ENCODE data around the gene ZFP36. TPM values are rescaled to one million over a fixed set of nuclear protein-coding genes. Genes with fewer than 3 reads are reported as not detected.
A peak's percentile ranks its signal among the peaks of the same experiment; 100 is the strongest.

Gene ZFP36
- total and polyA plus RNA-seq, 4 experiments from 2014 or later, result 151 to 191 (median 158) TPM

DNA sequence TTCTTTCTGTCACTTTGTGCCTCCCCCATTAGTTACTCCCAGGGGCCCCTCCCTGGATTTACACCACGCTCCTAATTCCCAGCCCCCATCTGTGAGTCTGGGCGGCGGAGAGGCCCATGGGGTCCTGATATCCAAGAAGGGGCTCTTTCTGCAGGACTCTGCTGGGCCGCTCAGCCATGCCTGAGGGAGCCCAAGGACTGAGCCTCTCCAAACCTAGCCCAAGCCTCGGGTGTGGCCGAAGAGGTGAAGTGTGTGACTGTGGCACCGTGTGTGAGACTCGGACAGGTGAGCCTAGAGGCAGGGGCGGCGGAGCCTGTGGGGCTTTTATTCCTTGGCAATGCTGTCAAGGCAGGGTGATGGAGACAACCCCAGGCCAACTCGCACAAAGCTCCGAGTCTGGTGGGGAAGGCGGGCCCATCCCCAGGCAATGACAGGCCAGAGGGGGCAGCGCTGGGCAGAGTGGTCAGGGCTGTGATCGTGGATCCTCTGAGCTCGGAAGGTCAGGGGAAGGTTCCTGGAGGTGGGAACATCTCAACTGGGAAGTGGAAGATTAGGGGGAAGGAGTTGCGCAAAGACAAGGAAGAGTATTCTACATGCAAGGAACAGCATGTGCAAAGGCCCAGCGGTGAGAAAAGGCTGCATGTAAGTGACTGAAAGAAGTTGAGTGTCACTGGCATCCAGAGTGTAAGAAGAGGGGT is 7.4 kb downstream of the ZFP36 start:
- Mint-ChIP-seq H3K36me3 (peaks cover 3 to 47% of the 10 kb centered on the region in 2 donors), H3K9me3 (peaks cover 0 to 6% (median 0%) of the 10 kb centered on the region in 8 donors), H3K27me3 (peaks cover 0 to 7% of the 10 kb centered on the region in 2 donors), H3K27ac (peak overlapping the region; percentile 92 to 100 (median 94)), H3K4me3 (peak overlapping the region; percentile 83 to 92 (median 86)), H3K4me1 (peaks cover 23 to 46% (median 29%) of the 10 kb centered on the region in 4 donors)
- no peaks in the 10 kb centered on the region for H3K9me3 ChIP-seq (ENCODE audit: control insufficient read depth in 1 of 2, low read length in 2 of 2)
- no peaks in the 10 kb centered on the region for H3K27me3 ChIP-seq (ENCODE audit: insufficient read depth, low read length)
- H3K27ac ChIP-seq (ENCODE audit: low read depth, low read length), result peak overlapping the region; percentile 100
- peak in 1 of 5 donors; percentile 59 for DNase-seq
- H3K4me1 ChIP-seq (ENCODE audit: insufficient read depth, low read length), result peaks cover 26% of the 10 kb centered on the region
- CTCF ChIA-PET (ENCODE audit: partially characterized antibody), result interaction anchor here (0.6 to 1.8 kb wide), 3 partner anchors 13 to 92 kb away, joined by 3 to 14 read pairs (median 3); no protein-coding TSS in a partner anchor
- H3K36me3 ChIP-seq (ENCODE audit: insufficient read depth, low read length), result peaks cover 4% of the 10 kb centered on the region
- intact Hi-C loops (cut with micrococcal nuclease), result no loop called here
- no peak overlapping the region for H3K4me3 ChIP-seq (ENCODE audit: low read length in 2 of 2)
- POLR2A ChIA-PET (ENCODE audit: partially characterized antibody), result interaction anchor here (0.9 to 7.1 kb wide), 6 partner anchors 8 to 23 kb away, joined by 3 to 46 read pairs (median 10); partner anchors contain the start of genes MED29, PAF1 and RPS16

DNA sequence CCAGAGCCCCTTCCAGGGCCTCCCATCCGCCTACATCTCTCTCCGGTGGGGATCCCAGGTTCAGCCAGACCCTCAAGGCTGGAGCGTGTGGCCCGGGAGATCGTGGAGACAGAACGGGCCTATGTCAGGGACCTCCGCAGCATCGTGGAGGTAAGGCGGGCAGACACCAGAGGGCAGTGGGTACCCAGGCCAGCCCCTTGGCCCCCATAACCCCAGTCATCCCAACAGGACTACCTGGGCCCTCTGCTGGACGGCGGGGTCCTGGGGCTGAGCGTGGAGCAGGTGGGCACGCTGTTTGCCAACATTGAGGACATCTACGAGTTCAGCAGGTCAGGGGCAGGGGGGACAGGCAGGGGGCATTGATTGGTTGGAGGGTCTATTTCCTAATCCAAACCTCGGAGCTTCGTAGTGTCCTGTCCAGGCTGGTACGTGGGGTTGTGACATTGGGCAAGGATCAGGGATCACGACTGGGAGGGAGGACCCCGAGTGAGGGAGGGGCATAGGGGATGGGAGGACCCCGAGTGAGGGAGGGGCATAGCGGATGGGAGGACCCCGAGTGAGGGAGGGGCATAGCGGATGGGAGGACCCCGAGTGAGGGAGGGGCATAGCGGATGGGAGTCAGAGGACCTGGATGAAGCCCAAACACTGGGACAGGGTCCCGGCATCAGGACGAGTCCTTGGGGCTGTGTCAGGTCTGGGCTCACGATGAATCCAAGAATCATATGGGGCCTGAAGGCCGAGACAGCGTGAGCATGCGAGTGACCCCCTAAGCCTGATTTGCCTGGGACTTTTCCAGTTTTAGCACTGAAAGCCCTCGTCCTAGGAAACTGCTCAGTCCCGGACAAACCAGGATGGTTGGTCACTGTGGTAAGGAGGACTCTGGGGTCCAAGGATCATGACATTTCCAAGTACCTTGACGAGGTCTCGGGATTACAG is 8.7 kb downstream of the ZFP36 start:
- Histone ChIP-seq H3K36me3 (ENCODE audit: insufficient read depth, low read length) (peaks cover 4% of the 10 kb centered on the region), H3K27me3 (ENCODE audit: insufficient read depth, low read length) (no peaks in the 10 kb centered on the region), H3K27ac (ENCODE audit: low read depth, low read length) (no peak overlapping the region), H3K4me3 (ENCODE audit: low read length in 2 of 2) (no peak overlapping the region), H3K9me3 (ENCODE audit: control insufficient read depth in 1 of 2, low read length in 2 of 2) (no peaks in the 10 kb centered on the region), H3K4me1 (ENCODE audit: insufficient read depth, low read length) (peaks cover 23% of the 10 kb centered on the region)
- Mint-ChIP-seq H3K27ac (peak overlapping the region in 6 of 7 donors; percentile 6 to 100 (median 58)), H3K4me3 (peak overlapping the region in 1 of 8 donors; percentile 67), H3K36me3 (peaks cover 0 to 40% of the 10 kb centered on the region in 2 donors), H3K9me3 (peaks cover 0 to 6% (median 0%) of the 10 kb centered on the region in 8 donors), H3K27me3 (peaks cover 0 to 7% of the 10 kb centered on the region in 2 donors), H3K4me1 (peaks cover 21 to 33% (median 25%) of the 10 kb centered on the region in 4 donors)
- DNase-seq, result no peak
- ChIA-PET POLR2A (ENCODE audit: partially characterized antibody) (interaction anchor here (1.1 to 7.1 kb wide), 9 partner anchors 9 to 24 kb away, joined by 4 to 46 read pairs (median 4); partner anchors contain the start of genes MED29, PAF1 and RPS16), CTCF (ENCODE audit: partially characterized antibody) (interaction anchor here (1.8 kb wide), 1 partner anchor 18 kb away, joined by 14 read pairs; no protein-coding TSS in a partner anchor)
- intact Hi-C loops (cut with micrococcal nuclease), result no loop called here

DNA sequence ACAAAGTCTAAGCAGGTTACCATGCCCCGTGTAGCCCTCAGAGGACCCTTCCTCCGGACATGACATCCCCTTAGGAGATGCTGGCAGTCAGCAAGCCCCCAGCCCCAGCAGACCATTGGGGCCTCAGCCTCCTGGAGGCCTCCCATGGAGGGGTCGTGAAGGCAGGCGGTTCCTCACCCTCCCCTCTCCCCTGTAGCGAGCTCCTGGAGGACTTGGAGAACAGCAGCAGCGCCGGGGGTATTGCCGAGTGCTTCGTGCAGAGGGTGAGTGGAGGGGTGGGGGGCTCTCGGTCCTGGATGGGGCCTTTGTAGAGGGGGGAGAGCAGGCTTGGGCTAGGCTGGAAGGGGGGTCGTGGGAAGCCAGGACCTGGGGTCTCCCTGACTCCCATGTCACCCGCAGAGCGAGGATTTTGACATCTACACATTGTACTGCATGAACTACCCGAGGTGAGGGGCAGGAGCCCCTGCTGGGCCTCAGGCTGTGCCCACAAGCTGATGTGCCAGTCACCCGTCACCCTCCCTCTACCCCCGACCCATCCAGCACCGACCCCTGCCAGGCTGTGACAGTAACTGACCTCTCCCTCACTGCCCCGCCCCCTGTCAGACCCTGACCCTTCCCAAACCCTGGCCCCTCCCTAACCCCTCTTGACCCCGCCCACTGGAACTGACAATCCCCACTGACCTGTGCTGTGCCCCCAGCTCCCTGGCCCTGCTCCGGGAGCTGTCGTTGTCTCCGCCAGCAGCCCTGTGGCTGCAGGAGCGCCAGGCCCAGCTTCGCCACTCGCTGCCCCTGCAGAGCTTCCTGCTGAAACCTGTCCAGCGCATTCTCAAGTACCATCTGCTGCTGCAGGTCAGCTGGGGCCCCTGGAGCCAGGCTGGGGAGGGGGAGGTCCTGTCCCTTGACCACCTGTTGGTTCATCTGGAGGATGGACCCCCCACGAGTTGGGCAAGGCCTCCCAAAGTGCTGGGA is 9.8 kb downstream of the ZFP36 start:
- Histone ChIP-seq H3K9me3 (ENCODE audit: control insufficient read depth in 1 of 2, low read length in 2 of 2) (no peaks in the 10 kb centered on the region), H3K36me3 (ENCODE audit: insufficient read depth, low read length) (peaks cover 4% of the 10 kb centered on the region), H3K27ac (ENCODE audit: low read depth, low read length) (no peak overlapping the region), H3K4me1 (ENCODE audit: insufficient read depth, low read length) (peaks cover 12% of the 10 kb centered on the region), H3K4me3 (ENCODE audit: low read length in 2 of 2) (no peak overlapping the region), H3K27me3 (ENCODE audit: insufficient read depth, low read length) (no peaks in the 10 kb centered on the region)
- intact Hi-C loops (cut with micrococcal nuclease), result no loop called here
- CTCF ChIA-PET (ENCODE audit: partially characterized antibody), result no interaction called here
- DNase-seq, result peak in 1 of 5 donors; percentile 57
- peaks cover 0 to 30% of the 10 kb centered on the region in 2 donors for H3K36me3 Mint-ChIP-seq
- POLR2A ChIA-PET (ENCODE audit: partially characterized antibody), result interaction anchor here (0.6 to 7.1 kb wide), 8 partner anchors 12 to 69 kb away, joined by 3 to 46 read pairs (median 4); partner anchors contain the start of genes MED29, PAF1 and RPS16
- peaks cover 11 to 23% (median 14%) of the 10 kb centered on the region in 4 donors for H3K4me1 Mint-ChIP-seq
- H3K9me3 Mint-ChIP-seq, result peaks cover 0 to 6% (median 0%) of the 10 kb centered on the region in 8 donors
- peak overlapping the region in 1 of 8 donors; percentile 9 for H3K4me3 Mint-ChIP-seq
- H3K27me3 Mint-ChIP-seq, result peaks cover 0 to 7% of the 10 kb centered on the region in 2 donors
- peak overlapping the region in 4 of 7 donors; percentile 32 to 100 (median 52) for H3K27ac Mint-ChIP-seq

- Histone ChIP-seq H3K27me3 (ENCODE audit: insufficient read depth, low read length) (no peaks in the 10 kb centered on the region), H3K4me1 (ENCODE audit: insufficient read depth, low read length) (peaks cover 8% of the 10 kb centered on the region), H3K9me3 (ENCODE audit: control insufficient read depth in 1 of 2, low read length in 2 of 2) (no peaks in the 10 kb centered on the region), H3K4me3 (ENCODE audit: low read length in 2 of 2) (no peak overlapping the region), H3K27ac (ENCODE audit: low read depth, low read length) (no peak overlapping the region), H3K36me3 (ENCODE audit: insufficient read depth, low read length) (peaks cover 7% of the 10 kb centered on the region)
- ChIA-PET POLR2A (ENCODE audit: partially characterized antibody) (interaction anchor here (1.0 to 7.1 kb wide), 5 partner anchors 10 to 27 kb away, joined by 3 to 46 read pairs (median 4); partner anchors contain the start of genes MED29, PAF1 and RPS16), CTCF (ENCODE audit: partially characterized antibody) (interaction anchor here (1.7 kb wide), 1 partner anchor 18 kb away, joined by 5 read pairs; the partner anchor contains the start of gene RPS16)
- intact Hi-C loops (cut with micrococcal nuclease), result no loop called here
- H3K27ac Mint-ChIP-seq, result peak overlapping the region in 2 of 7 donors; percentile 9 to 100
- H3K27me3 Mint-ChIP-seq, result no peaks in the 10 kb centered on the region
- H3K4me3 Mint-ChIP-seq, result peak overlapping the region in 1 of 8 donors; percentile 26
- peaks cover 3 to 12% (median 9%) of the 10 kb centered on the region in 4 donors for H3K4me1 Mint-ChIP-seq
- H3K36me3 Mint-ChIP-seq, result peaks cover 2 to 23% of the 10 kb centered on the region in 2 donors
- no peak for DNase-seq
- H3K9me3 Mint-ChIP-seq, result no peaks in the 10 kb centered on the region
Measured at GRCh38 chr19:39417463-39418181, 11.0 kb downstream of the ZFP36 start.

GRCh38 chr19:39419003-39419402 is 12.4 kb downstream of the ZFP36 start:
- ChIA-PET POLR2A (ENCODE audit: partially characterized antibody) (interaction anchor here (1.0 to 7.1 kb wide), 2 partner anchors 13 to 16 kb away, joined by 3 to 46 read pairs; partner anchors contain the start of gene RPS16), CTCF (ENCODE audit: partially characterized antibody) (interaction anchor here (1.7 kb wide), 1 partner anchor 17 kb away, joined by 5 read pairs; the partner anchor contains the start of gene RPS16)
- Mint-ChIP-seq H3K27me3 (no peaks in the 10 kb centered on the region), H3K36me3 (peaks cover 10 to 23% of the 10 kb centered on the region in 2 donors), H3K9me3 (no peaks in the 10 kb centered on the region), H3K4me1 (peaks cover 0 to 8% (median 5%) of the 10 kb centered on the region in 4 donors), H3K27ac (peak overlapping the region in 3 of 7 donors; percentile 48 to 74 (median 64)), H3K4me3 (no peak overlapping the region)
- Histone ChIP-seq H3K4me3 (ENCODE audit: low read length in 2 of 2) (no peak overlapping the region), H3K9me3 (ENCODE audit: control insufficient read depth in 1 of 2, low read length in 2 of 2) (no peaks in the 10 kb centered on the region), H3K27ac (ENCODE audit: low read depth, low read length) (no peak overlapping the region), H3K36me3 (ENCODE audit: insufficient read depth, low read length) (peaks cover 18% of the 10 kb centered on the region), H3K4me1 (ENCODE audit: insufficient read depth, low read length) (peaks cover 3% of the 10 kb centered on the region), H3K27me3 (ENCODE audit: insufficient read depth, low read length) (no peaks in the 10 kb centered on the region)
- no peak for DNase-seq
- intact Hi-C loops (cut with micrococcal nuclease), result no loop called here

All from CD4-positive, alpha-beta memory T cell (primary cell).